Suprapubic skin (tissue), 4 donors: Measurements from ENCODE around the gene PLCL2.

Experiments
- CTCF ChIP-seq, 2 donors: fragments of 200-600 bp in 1 of 2; fragments of 450-650 bp in 1 of 2; sonication (generic) in 1 of 2; IDR thresholded peaks; one replicate each; pipeline ENCODE4 v1.5.1; 2016 to 2019; ENCODE audit warnings: antibody characterized with exemption in 2 of 2, mild to moderate bottlenecking in 1 of 2, moderate library complexity in 1 of 2
- POLR2A ChIP-seq, 2 donors: fragments of 450-650 bp; IDR thresholded peaks; one replicate each; pipeline ENCODE4 v1.6.1; 2017; ENCODE audit warnings: antibody characterized with exemption in 2 of 2, mild to moderate bottlenecking in 2 of 2, moderate library complexity in 2 of 2
- POLR2AphosphoS5 ChIP-seq, 3 donors: sonication (generic); formaldehyde crosslinking; IDR thresholded peaks; one replicate each; pipeline ENCODE4 v1.6.1; 2017; ENCODE audit warnings: antibody characterized with exemption in 3 of 3

- TF ChIP-seq CTCF (IDR thresholded peaks at IDR 0.05) (no peak), POLR2A (IDR thresholded peaks at IDR 0.05) (no peak), POLR2AphosphoS5 (IDR thresholded peaks at IDR 0.05) (no peak)
Measured at GRCh38 chr3:17075358-17075757, 190.6 kb downstream of the PLCL2 start.
